GM06990 (cell line): Measurements from ENCODE around the gene SMTNL1.

Experiments
- DNase-seq: peaks from one replicate; pipeline ENCODE4 v3.0.0-alpha.2; 2011; ENCODE audit not compliant: insufficient read length; ENCODE audit errors: extremely low read depth
- H3K27me3 ChIP-seq: replicated peaks from 2 replicates; pipeline ENCODE4 v1.6.0; 2011; ENCODE audit warnings: low read length; ENCODE audit not compliant: control insufficient read depth, insufficient read depth
- H3K36me3 ChIP-seq: 2 replicates; pipeline ENCODE4 v1.5.1; 2011; ENCODE audit warnings: low read length; ENCODE audit not compliant: control insufficient read depth, insufficient read depth
- H3K4me3 ChIP-seq: replicated peaks from 2 replicates; pipeline ENCODE4 v1.5.1; 2011; ENCODE audit warnings: low read depth, mild to moderate bottlenecking, control low read depth, low read length
- TF ChIP-seq, protein P1 (sequence below): IDR thresholded peaks from 2 replicates; pipeline ENCODE4 v1.5.1; 2011; ENCODE audit warnings: low read length, control low read depth, mild to moderate bottlenecking, inconsistent platforms; ENCODE audit not compliant: insufficient read depth, poor library complexity, severe bottlenecking

Gene SMTNL1

DNA sequence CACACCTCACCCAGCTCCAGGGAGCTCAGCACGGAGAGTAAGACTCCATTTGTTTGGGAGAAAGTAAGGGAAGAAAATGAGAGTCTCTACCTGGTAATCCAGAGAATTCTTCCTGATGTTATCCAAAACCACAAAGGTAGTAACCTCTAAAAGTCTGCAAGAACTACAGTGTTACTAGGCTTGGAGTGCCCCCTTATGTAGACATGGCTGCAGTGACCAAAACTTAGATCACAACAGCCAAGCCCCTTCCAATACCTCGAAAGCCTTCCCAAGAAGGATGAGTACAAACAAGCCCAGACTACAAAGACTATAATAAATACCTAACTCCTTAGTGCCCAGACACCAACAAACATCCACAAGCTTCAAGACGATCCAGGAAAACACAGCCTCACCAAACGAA, 25.2 kb downstream of the SMTNL1 start:
- Histone ChIP-seq H3K27me3 (no peaks in the 10 kb centered on the region), H3K36me3 (peaks cover 7% of the 10 kb centered on the region), H3K4me3 (no peak overlapping the region)
- DNase-seq, result no peak
- TF ChIP-seq, protein P1, sequence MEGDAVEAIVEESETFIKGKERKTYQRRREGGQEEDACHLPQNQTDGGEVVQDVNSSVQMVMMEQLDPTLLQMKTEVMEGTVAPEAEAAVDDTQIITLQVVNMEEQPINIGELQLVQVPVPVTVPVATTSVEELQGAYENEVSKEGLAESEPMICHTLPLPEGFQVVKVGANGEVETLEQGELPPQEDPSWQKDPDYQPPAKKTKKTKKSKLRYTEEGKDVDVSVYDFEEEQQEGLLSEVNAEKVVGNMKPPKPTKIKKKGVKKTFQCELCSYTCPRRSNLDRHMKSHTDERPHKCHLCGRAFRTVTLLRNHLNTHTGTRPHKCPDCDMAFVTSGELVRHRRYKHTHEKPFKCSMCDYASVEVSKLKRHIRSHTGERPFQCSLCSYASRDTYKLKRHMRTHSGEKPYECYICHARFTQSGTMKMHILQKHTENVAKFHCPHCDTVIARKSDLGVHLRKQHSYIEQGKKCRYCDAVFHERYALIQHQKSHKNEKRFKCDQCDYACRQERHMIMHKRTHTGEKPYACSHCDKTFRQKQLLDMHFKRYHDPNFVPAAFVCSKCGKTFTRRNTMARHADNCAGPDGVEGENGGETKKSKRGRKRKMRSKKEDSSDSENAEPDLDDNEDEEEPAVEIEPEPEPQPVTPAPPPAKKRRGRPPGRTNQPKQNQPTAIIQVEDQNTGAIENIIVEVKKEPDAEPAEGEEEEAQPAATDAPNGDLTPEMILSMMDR, result no peak

DNA sequence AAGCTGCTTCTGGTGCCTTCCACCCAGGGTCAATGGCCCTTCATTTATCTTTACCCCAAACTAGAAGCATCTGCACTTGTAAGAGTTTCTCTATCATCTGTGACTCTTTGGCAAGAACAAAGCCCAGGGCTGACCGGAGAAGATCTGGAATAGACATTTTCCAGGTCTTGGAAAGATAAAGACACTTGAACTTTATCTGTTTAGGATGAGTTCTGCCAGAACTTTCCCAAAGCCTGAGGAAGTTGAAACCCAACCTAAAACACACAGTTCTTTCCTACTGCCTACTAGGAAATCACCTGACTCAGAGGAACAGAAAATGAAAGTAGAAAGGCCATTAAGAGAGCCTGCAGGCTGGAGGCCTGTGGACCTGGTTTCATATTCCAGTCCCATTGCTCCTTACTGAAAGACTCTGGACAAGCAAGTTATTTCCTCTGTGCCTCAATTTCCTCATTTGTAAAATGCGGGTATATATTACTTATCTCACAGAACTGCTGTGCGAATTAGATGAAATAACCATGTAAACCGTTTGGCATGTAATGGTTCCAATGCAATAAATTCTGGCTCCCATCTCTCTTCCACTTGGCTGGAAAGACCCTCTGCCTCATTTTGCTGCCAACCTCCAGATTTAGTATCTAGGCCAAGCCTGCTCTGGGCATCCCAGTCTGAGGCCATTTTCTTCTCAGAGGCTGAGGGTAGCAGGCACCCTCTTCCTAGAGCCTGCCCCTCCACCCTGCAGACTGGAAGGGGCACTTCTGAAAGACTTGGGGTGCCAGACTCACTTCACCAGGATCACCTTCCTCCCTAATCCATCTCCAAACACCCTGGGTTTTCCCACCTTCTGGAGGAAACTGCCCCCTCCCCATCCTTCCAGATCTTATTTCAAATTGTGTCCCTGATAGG, 28.9 kb downstream of the SMTNL1 start:
- peak; percentile 46 for DNase-seq
- no peaks in the 10 kb centered on the region for H3K36me3 ChIP-seq
- TF ChIP-seq, protein P1, result no peak
- H3K4me3 ChIP-seq, result peak overlapping the region; percentile 95
- H3K27me3 ChIP-seq, result no peaks in the 10 kb centered on the region

DNA sequence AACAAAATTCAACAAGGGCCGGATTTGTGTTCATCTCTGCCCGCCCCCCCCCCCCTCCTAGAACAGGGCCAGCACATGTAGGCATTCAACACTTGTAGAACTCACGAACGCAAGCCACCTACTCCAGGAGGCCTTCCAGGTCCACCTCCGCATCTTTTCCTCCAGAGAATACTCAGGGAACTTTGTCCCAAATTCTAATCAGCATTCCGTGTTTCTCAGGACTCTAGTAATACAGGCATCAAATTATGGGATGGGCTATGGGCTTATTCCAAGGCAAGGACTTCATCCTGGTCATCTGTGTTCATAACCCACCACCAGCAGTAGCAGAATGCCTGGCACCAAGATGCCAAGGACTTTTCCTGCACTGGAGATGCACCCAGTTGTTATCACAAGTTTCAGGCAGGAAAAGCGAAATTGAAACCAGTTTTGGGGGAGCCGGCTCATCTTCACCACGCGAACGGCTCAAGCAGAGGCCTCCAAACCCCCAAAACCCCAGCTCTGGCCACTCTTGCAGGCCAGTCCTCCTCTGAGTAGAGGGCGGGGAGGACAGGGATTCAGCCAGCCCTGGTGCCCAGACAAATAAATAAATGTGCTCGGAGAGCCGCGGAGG, 29.6 kb downstream of the SMTNL1 start:
- DNase-seq, result no peak
- H3K4me3 ChIP-seq, result peak overlapping the region; percentile 95
- H3K27me3 ChIP-seq, result no peaks in the 10 kb centered on the region
- no peaks in the 10 kb centered on the region for H3K36me3 ChIP-seq
- TF ChIP-seq, protein P1, result no peak

DNA sequence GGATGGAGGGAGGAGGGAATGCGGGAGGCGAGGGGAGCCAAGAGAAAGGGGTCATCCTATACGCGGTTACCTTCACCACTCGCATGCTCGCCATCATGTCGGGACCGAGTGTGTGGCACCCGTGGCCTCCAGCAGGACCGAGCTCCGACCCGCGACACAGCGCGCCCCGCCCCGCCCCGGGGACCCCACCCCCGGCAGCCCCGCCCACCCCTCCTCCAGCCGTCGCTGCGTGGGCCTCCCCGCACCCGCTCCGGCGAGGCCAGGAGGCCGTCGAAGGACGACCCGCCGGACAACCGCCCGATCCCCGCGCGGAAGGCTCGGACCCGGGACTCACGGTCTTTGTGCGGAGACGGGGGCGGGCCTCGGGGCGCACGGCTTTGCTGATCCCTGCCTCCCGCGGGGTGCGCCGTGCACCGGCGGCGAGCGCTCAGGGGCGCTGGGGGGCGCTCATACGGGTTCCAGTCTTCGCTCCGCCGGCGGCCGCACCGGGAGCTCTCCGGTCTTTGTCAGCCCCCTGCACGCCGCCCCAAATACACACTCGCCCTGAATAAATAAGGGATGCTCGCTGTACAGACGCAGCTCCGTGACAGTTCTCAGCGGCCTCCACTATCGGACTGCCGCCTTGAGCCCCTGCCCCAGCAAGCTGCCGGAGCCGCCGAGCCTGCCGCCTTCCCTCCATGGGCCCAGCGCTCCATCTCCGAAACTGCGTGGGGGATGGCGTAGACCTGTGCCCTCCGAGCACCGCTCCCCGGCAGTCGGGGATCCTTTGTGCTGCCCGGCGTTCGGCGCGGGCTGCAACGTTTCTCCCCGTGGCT, 30.3 kb downstream of the SMTNL1 start, which contains the start of gene UBE2L6:
Gene UBE2L6, minus strand, starts transcription at position 158 of the 815 bp plus-strand sequence. Its CDS starts 61 bp downstream, at position 97.
- TF ChIP-seq, protein P1, result no peak
- peak; percentile 83 for DNase-seq
- Histone ChIP-seq H3K4me3 (peak within 1 kb of the TSS; percentile 95), H3K27me3 (no peaks in the 10 kb centered on the region), H3K36me3 (no peaks in the 10 kb centered on the region)

DNA sequence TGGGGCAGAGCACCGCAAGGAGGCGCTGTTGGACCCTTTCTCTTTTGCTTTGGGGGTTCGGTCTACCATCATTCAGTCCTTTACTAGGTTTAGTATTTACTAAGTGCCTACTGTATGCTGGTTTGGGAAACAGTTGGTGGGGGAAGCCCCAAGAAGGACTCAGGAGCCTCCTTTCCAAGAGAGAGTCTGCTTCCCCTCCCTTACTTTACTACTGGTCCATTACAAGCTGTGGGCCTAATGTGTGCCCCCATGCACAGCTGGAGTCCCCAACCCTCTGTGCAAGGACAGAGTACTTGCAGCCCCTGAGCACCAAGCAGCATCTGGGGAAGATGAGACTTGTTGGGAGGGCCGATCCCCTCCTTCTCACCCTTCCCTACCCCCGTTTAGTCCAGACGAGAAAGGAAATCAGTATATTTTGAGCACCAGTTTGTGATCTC, 31.0 kb downstream of the SMTNL1 start:
- DNase-seq, result peak; percentile 22

More for the DNA sequence above, 31.0 kb downstream of the SMTNL1 start:
- no peaks in the 10 kb centered on the region for H3K27me3 ChIP-seq
- no peaks in the 10 kb centered on the region for H3K36me3 ChIP-seq
- TF ChIP-seq, protein P1, result peak; percentile 95
- H3K4me3 ChIP-seq, result peak overlapping the region; percentile 95
